GM21447 (cell line): ENCODE data around the gene TP63.

Source experiments
- ATAC-seq: cut with Tn5 transposase; IDR thresholded peaks from one replicate; pipeline ENCODE4 v1.9.1; 2021; ENCODE audit not compliant: unreplicated experiment

TP63 gene

DNA sequence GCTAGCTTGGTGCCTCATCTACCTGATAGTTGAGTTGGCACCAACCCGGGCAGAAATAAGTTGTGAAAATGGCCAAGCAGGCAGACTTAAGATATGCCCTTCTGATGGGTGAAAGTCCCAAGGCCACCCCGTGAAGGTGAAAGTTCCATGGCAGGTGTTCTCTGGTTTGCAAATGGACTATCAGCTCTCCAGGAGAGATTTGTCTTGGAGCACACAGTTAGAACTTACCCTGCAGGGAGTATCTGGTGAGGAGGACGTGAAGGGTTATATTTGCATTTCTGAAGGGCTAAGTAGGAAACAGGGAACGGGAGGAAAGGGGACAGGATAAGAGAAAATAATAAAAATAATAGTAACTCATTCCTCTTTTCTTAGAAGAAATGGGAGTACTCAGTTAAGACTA lies 220.5 kb downstream of the TP63 start:
- no peak for ATAC-seq

- ATAC-seq = no peak
Observed at GRCh38 chr3:189853906-189854305, 222.7 kb downstream of the TP63 start.

DNA sequence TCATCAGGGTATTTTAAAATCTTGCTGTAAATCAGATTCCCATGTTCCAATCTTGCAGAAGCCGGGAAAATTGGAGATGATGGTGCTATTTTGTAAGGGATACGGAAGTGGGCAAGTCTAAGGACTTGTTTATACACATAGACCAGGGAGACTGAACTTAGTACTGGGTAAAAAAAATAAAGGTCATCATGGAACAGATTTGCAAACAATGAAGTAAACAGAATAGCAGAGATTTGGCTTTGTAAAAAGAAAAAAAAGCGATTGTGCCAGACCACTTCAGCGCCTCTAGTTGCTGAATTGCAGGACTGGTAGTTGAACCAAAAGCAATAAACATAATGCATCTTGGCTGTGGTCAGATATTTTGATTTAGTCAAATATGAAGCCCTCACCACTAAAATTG lies 229.1 kb downstream of the TP63 start:
- ATAC-seq = no peak

DNA sequence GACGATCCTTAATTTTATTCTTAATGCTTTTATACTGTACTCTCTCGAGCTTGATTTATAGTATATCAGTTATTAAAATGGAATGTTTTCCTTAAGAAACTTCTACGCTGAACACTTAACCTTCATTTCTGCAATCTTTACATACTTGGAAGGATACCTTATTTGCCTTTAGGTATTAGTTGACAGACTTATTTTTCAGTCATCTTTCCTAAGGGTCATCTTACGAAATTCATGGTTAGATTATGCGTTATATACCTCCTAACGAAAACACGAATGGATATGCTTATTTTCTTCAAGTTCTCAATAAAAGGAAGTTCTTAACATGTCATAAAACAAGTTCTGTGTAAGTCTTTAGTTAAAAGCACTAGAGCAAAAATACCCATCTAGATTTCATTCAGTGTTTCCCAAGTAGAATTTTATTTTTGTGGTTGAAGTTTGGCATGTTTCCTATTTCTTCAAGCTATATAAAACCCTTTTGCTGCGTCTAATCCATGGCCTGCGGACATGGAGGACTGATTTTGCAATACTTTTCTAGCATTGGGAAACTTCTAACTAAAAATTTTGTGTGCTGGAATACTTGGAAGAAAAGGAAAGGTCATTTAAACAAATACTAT lies 231.3 kb downstream of the TP63 start:
- ATAC-seq = no peak

DNA sequence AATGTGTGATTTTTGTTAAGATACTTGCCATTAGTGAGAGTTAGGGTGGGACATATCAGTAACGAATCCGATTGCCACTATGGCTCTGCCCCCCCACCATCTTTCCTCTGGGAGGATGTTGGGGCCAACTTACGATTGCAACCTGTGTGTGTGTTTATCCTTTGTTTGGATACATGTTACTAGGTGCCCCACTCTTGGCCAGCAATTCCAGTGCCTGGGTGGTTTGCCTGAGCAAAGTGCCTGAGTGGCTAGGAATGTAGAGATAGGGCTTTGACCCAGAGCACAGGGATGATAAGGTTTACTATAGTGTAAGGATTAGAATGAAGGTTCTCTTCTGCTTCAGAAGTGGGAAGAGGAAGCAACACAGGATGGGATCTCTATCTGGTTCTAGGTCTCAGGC lies 231.8 kb downstream of the TP63 start:
- no peak for ATAC-seq

- no peak for ATAC-seq
Observed at GRCh38 chr3:189868061-189868460, 236.9 kb downstream of the TP63 start.

- no peak for ATAC-seq
Observed at GRCh38 chr3:189869165-189869564, 238.0 kb downstream of the TP63 start.

DNA sequence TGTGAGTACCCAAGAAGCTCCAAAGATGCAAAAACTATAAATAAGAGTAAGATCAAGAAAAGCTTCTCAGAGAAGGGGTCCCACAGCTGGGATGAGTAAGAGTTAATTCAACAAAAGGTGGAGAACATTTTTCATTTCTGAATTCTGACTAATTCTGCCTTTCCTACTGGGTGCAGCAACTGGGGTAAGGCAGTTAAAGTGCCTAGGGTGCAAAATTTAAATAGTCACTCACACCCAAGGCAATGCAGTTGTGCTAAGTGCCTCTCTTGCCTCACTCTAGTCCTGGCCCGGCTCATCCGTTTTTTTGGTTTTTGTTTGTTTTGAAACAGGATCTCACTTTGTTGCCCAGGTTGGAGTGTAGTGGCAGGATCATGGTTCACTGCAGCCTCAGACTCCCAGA lies 240.2 kb downstream of the TP63 start:
- ATAC-seq = no peak

DNA sequence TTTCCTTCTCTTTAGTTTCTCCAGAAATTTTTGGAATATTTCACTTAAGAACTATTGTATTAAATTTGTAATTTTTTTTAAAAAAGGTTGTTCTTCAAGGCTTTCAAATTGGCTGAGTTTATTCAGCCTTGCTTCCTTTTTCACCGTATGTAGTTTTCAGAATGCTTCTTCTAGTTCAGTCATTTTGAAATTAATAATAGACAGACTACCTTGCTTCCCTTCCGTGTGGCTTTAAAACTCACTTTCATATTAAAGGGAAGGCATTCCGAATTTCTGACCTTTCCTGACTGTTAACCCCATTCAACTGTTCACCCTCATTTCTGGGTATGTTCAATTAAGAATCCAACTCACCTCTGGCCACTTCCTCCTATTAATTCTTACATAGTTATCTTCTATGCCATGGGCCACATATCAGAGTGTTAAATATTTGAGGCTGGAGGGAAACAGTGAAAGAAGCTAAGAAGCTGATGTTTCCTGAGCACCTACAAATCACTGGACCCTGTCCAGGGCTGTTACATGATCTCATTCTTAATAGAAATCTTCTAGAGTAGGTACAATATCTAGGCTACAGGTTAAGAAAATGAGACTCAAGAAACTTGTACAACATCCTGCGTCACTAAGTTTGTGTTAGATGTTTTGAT lies 252.0 kb downstream of the TP63 start:
- ATAC-seq = peak; percentile 71

GRCh38 chr3:189890496-189890895 lies 259.3 kb downstream of the TP63 start:
- no peak for ATAC-seq

DNA sequence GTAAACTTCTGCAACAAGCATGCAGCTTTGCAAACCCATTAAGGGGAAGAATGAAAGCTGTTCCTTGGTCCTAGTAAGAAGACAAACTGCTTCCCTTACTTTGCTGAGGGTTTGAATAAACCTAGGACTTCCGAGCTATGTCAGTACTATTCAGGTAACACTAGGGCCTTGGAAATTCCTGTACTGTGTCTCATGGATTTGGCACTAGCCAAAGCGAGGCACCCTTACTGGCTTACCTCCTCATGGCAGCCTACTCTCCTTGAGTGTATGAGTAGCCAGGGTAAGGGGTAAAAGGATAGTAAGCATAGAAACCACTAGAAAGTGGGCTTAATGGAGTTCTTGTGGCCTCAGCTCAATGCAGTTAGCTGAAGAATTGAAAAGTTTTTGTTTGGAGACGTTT lies 265.3 kb downstream of the TP63 start:
- ATAC-seq = no peak

DNA sequence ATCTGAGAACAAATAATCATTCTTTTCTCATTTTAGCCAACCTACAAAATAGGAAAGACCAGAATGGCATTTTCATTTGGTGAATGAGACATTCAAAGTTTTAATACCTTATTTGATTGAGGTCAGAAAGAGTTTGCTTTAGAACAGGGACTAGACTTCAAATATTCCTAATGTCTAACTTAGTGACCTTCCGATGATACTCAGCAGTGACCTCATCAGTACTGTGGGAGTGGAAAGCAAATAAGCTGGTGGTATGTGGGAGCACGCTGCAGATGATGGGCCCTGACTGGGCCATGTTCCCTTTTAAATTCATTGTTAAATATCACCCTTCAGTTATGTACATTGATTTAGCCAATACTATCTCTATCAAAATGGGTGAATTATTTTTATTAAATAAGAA lies 266.2 kb downstream of the TP63 start:
- no peak for ATAC-seq

- no peak for ATAC-seq
Observed at GRCh38 chr3:189898559-189899153, 267.5 kb downstream of the TP63 start.

DNA sequence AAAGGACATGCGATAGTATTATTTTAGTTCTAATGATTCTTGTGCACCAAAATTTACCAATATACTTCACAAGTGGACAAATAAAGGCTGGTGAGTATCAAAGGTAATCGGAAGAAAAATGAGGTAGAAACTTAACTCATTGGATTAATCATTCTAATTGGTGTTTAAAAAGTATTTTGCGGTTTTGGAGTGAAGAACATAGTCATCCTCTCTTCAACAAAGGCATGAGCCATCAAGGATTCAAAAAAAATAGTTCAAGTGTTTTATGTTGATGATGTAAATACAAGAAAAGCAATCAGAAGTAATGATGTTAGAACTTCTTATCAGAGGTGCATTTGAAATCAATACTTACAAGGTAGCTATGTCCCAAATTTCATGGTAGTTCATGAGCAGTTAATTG lies 268.0 kb downstream of the TP63 start:
- no peak for ATAC-seq

- ATAC-seq = no peak
Observed at GRCh38 chr3:189900578-189900977, 269.4 kb downstream of the TP63 start.

- ATAC-seq = no peak
Observed at GRCh38 chr3:189901481-189901880, 270.3 kb downstream of the TP63 start.

DNA sequence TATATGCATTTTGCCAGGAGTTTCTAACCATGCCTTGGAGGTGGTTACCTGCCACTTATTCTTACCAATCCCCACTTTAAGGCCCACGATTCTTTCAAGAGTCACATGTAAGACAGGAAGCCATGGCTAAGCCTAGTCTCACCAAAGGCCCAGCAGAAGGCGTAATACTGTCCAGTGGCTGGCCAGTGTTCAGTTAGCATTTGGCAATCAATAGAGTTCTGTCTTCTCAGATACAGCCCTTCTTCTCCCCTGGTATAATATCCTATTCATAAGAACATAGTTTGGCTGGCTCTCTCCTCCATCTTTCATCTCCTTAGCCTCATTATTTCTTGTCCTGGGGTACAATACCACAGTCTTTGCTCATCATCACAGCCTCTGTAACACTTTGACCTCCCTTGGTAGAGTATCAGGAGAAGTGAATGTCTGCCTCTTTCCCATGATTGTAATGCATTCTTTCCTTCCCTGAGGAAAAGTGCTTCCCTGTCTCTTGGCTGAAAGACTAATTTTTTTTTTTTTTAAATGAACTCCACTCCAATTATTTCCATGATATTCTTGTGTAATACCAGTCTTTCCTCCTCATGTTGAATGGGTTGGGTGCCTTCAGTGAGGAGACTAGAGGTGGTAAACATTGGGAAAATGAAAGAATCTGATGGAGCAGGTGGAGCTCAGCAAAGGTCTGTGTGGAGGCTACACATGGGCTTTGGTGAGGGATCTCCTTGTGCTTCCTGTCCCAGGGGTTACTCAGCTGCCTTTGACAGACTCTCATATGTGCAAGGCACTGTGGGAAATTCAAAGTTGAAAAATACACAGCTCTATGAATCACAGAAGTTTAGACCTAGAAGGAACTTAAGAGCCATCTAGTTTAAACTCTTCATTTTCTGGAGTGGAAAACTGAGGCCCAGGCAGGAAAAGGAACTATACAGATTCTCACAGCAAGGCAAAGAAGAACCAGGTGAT lies 271.3 kb downstream of the TP63 start:
- ATAC-seq = no peak

DNA sequence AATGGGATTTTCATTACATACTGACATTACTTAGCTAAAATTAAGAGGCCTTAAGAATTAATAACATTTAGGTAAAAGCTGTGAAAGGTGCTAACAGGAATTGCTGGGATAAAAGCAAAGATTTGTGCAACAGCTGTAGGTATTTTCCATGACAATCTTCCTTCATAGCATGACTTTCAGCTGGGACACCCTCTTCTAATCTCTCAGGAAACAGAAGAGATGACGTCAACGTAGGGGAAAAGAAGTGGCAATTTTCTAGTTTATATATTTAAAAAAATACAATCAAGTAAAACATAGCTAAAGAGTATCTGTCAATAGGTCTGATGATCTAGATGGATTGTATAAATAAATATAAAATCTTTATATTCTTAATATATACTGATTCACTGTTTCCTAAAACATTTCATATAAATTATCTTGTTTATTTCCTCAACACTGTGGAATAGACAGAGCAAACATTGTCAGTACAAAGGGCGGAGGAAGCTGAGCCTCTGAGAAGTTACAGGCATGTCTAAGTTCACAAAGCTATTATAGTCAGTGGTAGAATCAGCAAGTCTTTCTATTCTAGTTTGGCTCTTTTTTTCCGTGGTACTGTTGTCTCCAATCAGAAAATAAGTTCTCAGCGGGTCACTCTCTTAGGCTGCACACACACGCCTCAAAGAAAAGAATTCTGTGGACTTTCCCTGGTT lies 272.5 kb downstream of the TP63 start:
- no peak for ATAC-seq

DNA sequence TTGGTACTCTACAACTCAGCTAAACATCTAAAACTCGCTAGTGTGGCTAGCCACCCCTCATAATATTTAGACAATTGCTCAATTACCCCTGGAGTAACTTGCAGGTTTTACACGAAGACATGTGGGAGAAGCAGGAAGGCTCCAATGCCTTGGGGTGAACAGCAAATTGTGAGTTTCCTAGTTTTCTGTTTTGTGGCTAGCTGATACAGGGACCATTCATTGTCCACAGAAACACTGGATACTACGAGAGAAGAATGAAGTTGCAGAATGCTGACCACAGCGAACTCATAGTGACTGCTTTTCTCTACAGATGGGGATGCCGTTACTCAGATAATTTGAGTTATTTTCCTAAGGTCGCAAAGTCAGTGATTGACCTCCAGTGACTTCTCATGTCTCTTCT lies 276.6 kb downstream of the TP63 start:
- no peak for ATAC-seq

- no peak for ATAC-seq
Observed at GRCh38 chr3:189908646-189909045, 277.5 kb downstream of the TP63 start.

- no peak for ATAC-seq
Observed at GRCh38 chr3:189909139-189909538, 277.9 kb downstream of the TP63 start.
